Measurements from ENCODE around the gene ALDH5A1.

- TF ChIP-seq CTCF (IDR thresholded peaks at IDR 0.05) (no peak), POLR2AphosphoS5 (IDR thresholded peaks at IDR 0.05) (no peak)
These were observed 2.3 kb upstream of the ALDH5A1 start for GRCh38 chr6:24492475-24492874.

Data from sigmoid colon (tissue), 4 donors.